GM12864 (cell line): ENCODE data around the gene REC114.

Experiments
- DNase-seq: peaks from one replicate; pipeline ENCODE4 v3.0.0-alpha.2; 2011; ENCODE audit warnings: low read depth
- H3K4me3 ChIP-seq: 2 replicates; pipeline ENCODE4 v1.5.1; 2011; ENCODE audit warnings: mild to moderate bottlenecking, low read depth, low read length, control low read depth
- TF ChIP-seq, protein P1 (sequence below): IDR thresholded peaks from 2 replicates; pipeline ENCODE4 v1.5.1; 2011; ENCODE audit warnings: low read depth, mild to moderate bottlenecking, moderate library complexity, low read length, control low read depth, inconsistent platforms; ENCODE audit errors: missing control alignments

REC114 gene

DNA sequence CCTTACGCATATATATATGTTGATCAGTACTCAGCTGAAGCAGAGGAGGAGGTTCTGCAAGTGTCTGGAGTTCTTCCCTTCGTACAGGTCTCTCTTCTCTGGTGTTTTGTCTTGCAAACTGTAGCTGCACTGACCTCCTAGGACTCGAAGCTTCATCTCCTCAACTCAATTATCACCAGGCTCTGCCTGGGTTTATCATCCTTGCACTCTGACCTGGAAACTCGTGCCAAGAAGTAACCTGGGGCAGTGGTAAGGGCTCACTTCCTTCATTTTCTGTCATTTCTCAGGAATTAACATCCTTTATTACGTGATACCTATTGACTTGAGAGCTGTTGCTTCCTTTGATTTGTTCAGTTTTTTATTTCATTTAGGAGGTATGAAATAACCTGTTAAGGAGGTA, 14.4 kb downstream of the REC114 start:
- TF ChIP-seq, protein P1, sequence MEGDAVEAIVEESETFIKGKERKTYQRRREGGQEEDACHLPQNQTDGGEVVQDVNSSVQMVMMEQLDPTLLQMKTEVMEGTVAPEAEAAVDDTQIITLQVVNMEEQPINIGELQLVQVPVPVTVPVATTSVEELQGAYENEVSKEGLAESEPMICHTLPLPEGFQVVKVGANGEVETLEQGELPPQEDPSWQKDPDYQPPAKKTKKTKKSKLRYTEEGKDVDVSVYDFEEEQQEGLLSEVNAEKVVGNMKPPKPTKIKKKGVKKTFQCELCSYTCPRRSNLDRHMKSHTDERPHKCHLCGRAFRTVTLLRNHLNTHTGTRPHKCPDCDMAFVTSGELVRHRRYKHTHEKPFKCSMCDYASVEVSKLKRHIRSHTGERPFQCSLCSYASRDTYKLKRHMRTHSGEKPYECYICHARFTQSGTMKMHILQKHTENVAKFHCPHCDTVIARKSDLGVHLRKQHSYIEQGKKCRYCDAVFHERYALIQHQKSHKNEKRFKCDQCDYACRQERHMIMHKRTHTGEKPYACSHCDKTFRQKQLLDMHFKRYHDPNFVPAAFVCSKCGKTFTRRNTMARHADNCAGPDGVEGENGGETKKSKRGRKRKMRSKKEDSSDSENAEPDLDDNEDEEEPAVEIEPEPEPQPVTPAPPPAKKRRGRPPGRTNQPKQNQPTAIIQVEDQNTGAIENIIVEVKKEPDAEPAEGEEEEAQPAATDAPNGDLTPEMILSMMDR = no peak
- H3K4me3 ChIP-seq = no peak overlapping the region
- DNase-seq = no peak

GRCh38 chr15:73460662-73461061, 17.7 kb downstream of the REC114 start:
- H3K4me3 ChIP-seq = no peak overlapping the region
- no peak for DNase-seq
- TF ChIP-seq, protein P1 = no peak

DNA sequence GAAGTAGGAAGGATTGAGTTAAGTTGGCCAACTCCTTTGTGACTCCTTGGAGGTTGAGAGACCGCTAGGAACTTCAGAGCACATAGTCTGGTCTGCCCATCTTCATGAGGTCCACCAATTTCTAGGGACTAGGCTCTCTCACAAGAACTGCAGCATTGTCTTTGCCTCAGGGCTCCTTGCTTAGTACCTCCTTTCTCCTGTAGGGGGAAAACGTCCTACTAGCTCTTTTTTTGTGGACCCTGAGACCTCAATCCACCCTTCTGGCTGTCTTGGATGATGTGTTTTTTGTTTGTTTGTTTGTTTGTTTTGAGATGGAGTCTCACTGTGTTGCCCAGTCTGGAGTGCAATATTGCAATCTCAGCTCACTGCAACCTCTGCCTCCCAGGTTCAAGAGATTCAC, 21.6 kb downstream of the REC114 start:
- no peak for DNase-seq
- TF ChIP-seq, protein P1 = peak; percentile 60
- no peak overlapping the region for H3K4me3 ChIP-seq

GRCh38 chr15:73467758-73468157, 24.8 kb downstream of the REC114 start:
- H3K4me3 ChIP-seq = no peak overlapping the region
- TF ChIP-seq, protein P1 = no peak
- no peak for DNase-seq

DNA sequence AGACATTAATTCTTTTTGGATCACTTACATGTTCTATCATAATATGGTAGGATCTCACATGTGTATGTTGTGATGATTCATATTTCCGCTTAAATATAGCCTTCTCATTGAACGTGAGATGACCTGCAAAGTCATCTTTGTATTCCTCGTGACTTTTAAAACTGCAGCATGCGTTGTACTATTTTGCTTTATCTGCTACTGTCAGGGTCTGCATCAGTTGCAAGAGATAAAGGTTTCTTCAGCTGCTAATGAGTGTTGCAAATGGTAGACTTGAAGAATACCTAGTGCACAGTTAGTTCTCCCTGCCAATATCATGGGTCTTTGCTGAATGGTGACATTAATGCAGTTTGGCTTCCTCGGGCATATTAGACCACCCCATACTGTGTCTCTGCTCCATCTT, 31.8 kb downstream of the REC114 start:
- no peak overlapping the region for H3K4me3 ChIP-seq
- TF ChIP-seq, protein P1 = no peak
- no peak for DNase-seq

GRCh38 chr15:73476704-73477216, 33.8 kb downstream of the REC114 start:
- DNase-seq = no peak
- TF ChIP-seq, protein P1 = no peak
- no peak overlapping the region for H3K4me3 ChIP-seq

GRCh38 chr15:73480050-73480449, 37.1 kb downstream of the REC114 start:
- no peak for DNase-seq
- TF ChIP-seq, protein P1 = no peak
- no peak overlapping the region for H3K4me3 ChIP-seq
